Measurements from ENCODE around the gene PLN. TPM values are rescaled to one million over a fixed set of nuclear protein-coding genes. Genes with fewer than 3 reads are reported as not detected.

PLN gene
- polyA plus RNA-seq, 3 donors: 0.28 TPM; not detected in 2

GRCh38 chr6:118501099-118501498 is 47.0 kb upstream of the PLN start:
- Histone ChIP-seq H3K79me2 (ENCODE audit: insufficient read depth, low read length) (no peaks in the 10 kb centered on the region), H3K4me2 (replicated peaks; ENCODE audit: extremely low read depth, low read length, poor library complexity, severe bottlenecking) (no peak overlapping the region), H3K27me3 (ENCODE audit: control insufficient read depth in 2 of 2, insufficient read depth in 2 of 2, low read length in 2 of 2) (no peaks in the 10 kb centered on the region), H4K20me1 (ENCODE audit: insufficient read depth, low read length) (peaks cover 50% of the 10 kb centered on the region), H3K4me1 (ENCODE audit: control insufficient read depth in 1 of 2, insufficient read depth in 2 of 2, low read length in 2 of 2) (no peaks in the 10 kb centered on the region), H2AFZ (ENCODE audit: insufficient read depth, low read depth, low read length, poor library complexity, severe bottlenecking) (no peak overlapping the region), H3K27ac (ENCODE audit: low read depth in 1 of 2, low read length in 2 of 2) (no peak overlapping the region), H3K9me3 (replicated peaks in 1 of 2; ENCODE audit: control insufficient read depth in 1 of 2, insufficient read depth in 1 of 2, low read length in 2 of 2) (no peaks in the 10 kb centered on the region), H3K9ac (ENCODE audit: insufficient read depth, low read length, poor library complexity, severe bottlenecking) (no peak overlapping the region), H3K4me3 (replicated peaks in 1 of 3; ENCODE audit: low read depth in 2 of 3, low read length in 3 of 3) (no peak overlapping the region), H3K36me3 (replicated peaks in 1 of 2; ENCODE audit: control insufficient read depth in 1 of 2, insufficient read depth in 2 of 2, low read length in 2 of 2) (peaks cover 12 to 60% of the 10 kb centered on the region in 2 donors)
- peaks cover 37 to 60% of the 10 kb centered on the region in 2 donors for H3K36me3 Mint-ChIP-seq
- H3K4me3 Mint-ChIP-seq: no peak overlapping the region
- H3K4me1 Mint-ChIP-seq: no peaks in the 10 kb centered on the region
- H3K27me3 Mint-ChIP-seq (ENCODE audit: low read depth in 3 of 3): peaks cover 0 to 2% (median 0%) of the 10 kb centered on the region in 3 donors
- DNase-seq: no peak
- H3K9me3 Mint-ChIP-seq: peaks cover 2 to 9% (median 6%) of the 10 kb centered on the region in 7 donors
- TF ChIP-seq CTCF (IDR thresholded peaks at IDR 0.05): no peak
- 100% methylated on average over 3 of the region's 5 CpGs for WGBS (ENCODE audit: insufficient coverage)
- intact Hi-C loops (cut with micrococcal nuclease): no loop called here
- H3K27ac Mint-ChIP-seq: no peak overlapping the region

- Histone ChIP-seq H3K36me3 (replicated peaks in 1 of 2; ENCODE audit: control insufficient read depth in 1 of 2, insufficient read depth in 2 of 2, low read length in 2 of 2) (peaks cover 12 to 55% of the 10 kb centered on the region in 2 donors), H3K79me2 (ENCODE audit: insufficient read depth, low read length) (no peaks in the 10 kb centered on the region), H3K4me1 (ENCODE audit: control insufficient read depth in 1 of 2, insufficient read depth in 2 of 2, low read length in 2 of 2) (no peaks in the 10 kb centered on the region), H4K20me1 (ENCODE audit: insufficient read depth, low read length) (peaks cover 54% of the 10 kb centered on the region), H3K27ac (ENCODE audit: low read depth in 1 of 2, low read length in 2 of 2) (no peak overlapping the region), H3K4me2 (replicated peaks; ENCODE audit: extremely low read depth, low read length, poor library complexity, severe bottlenecking) (no peak overlapping the region), H3K27me3 (ENCODE audit: control insufficient read depth in 2 of 2, insufficient read depth in 2 of 2, low read length in 2 of 2) (no peaks in the 10 kb centered on the region), H3K9me3 (replicated peaks in 1 of 2; ENCODE audit: control insufficient read depth in 1 of 2, insufficient read depth in 1 of 2, low read length in 2 of 2) (no peaks in the 10 kb centered on the region), H3K9ac (ENCODE audit: insufficient read depth, low read length, poor library complexity, severe bottlenecking) (no peak overlapping the region), H2AFZ (ENCODE audit: insufficient read depth, low read depth, low read length, poor library complexity, severe bottlenecking) (no peak overlapping the region), H3K4me3 (replicated peaks in 1 of 3; ENCODE audit: low read depth in 2 of 3, low read length in 3 of 3) (no peak overlapping the region)
- H3K27ac Mint-ChIP-seq: peak overlapping the region in 1 of 7 donors; percentile 5
- intact Hi-C loops (cut with micrococcal nuclease): no loop called here
- H3K9me3 Mint-ChIP-seq: peaks cover 2 to 9% (median 6%) of the 10 kb centered on the region in 7 donors
- H3K36me3 Mint-ChIP-seq: peaks cover 37 to 60% of the 10 kb centered on the region in 2 donors
- DNase-seq: no peak
- no peak for TF ChIP-seq CTCF (IDR thresholded peaks at IDR 0.05)
- H3K27me3 Mint-ChIP-seq (ENCODE audit: low read depth in 3 of 3): peaks cover 0 to 2% (median 0%) of the 10 kb centered on the region in 3 donors
- H3K4me3 Mint-ChIP-seq: no peak overlapping the region
- no peaks in the 10 kb centered on the region for H3K4me1 Mint-ChIP-seq
- WGBS (ENCODE audit: insufficient coverage): 100% methylated on average over 1 of the region's 1 CpG
Measured at GRCh38 chr6:118501765-118502164, 46.3 kb upstream of the PLN start.

Data from CD14-positive monocyte (primary cell).